Measurements from ENCODE around the gene AGR2. TPM values are rescaled to one million over a fixed set of nuclear protein-coding genes. Genes with fewer than 3 reads are reported as not detected.

The AGR2 gene
- total RNA-seq, 4 donors from 2014 or later, result 0.80 to 12.6 (median 6.9) TPM

DNA sequence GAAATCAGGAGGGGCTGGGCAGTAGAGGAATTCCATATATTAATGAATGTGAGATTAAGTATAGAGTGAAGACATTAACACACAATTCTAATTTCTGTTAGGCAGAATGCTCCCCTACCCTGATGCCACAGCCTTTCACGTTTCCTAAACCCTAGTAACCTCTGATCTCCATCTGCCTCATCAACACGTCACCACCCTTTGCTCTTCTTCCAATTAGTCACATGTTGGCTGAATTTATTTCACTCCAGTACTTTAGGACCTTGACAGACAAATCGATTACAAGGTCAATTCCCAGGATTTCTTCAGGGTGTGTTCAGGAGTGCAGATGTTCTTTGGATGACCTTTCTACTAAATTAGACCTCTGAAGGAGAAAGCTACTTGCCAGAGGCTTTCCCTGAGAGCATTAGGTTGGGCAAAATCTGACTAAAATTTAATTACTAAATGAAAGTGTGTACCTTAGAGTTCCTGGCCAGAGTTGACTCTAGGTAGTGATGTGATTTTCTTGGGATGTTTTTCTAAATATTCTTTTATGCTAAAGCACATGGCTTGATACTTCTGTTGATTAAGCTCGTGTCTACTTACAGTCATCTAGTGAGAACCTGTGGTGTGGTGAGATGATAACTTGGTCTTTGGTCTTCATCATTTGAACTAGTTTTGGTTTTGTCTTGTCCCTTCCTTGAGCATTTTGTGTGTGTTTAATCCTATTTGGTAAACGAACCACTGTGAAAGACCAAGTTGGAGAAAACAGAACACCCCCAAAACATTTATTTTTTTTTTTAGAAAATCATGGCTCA, 12.7 kb downstream of the AGR2 start:
- no peak for TF ChIP-seq POLR2A (IDR thresholded peaks at IDR 0.05)
- TF ChIP-seq, protein P1, sequence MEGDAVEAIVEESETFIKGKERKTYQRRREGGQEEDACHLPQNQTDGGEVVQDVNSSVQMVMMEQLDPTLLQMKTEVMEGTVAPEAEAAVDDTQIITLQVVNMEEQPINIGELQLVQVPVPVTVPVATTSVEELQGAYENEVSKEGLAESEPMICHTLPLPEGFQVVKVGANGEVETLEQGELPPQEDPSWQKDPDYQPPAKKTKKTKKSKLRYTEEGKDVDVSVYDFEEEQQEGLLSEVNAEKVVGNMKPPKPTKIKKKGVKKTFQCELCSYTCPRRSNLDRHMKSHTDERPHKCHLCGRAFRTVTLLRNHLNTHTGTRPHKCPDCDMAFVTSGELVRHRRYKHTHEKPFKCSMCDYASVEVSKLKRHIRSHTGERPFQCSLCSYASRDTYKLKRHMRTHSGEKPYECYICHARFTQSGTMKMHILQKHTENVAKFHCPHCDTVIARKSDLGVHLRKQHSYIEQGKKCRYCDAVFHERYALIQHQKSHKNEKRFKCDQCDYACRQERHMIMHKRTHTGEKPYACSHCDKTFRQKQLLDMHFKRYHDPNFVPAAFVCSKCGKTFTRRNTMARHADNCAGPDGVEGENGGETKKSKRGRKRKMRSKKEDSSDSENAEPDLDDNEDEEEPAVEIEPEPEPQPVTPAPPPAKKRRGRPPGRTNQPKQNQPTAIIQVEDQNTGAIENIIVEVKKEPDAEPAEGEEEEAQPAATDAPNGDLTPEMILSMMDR (IDR thresholded peaks at IDR 0.05), result no peak
- DNase-seq (ENCODE audit: low spot score in 2 of 2), result no peak
- intact Hi-C loops (cut with DNase I; ENCODE audit: low total_unique reads), result no loop called here
- 54 to 55% methylated on average over 5 of the region's 5 CpGs for WGBS, 2 donors
- H3K4me3 ChIP-seq (ENCODE audit: low read depth, poor library complexity, severe bottlenecking), result no peak overlapping the region

DNA sequence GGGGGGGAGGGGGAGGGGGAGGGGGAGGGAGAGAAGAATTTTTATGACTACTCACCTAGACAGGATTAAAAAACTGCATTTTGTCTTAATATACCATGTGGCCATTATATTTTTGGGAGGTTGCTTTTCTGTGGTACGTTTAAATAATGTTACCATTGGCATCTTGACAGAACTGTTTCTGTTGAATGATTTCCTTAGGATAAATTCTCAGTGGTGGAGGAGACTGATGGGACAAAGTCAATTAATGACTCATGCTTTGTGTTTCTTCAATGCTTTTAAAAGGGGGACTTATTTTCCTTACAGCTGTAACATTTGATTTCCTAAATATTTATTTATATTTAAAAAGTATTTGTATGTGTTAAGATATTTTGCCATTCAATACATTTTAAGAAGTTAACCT, 13.7 kb downstream of the AGR2 start:
- no peak for DNase-seq (ENCODE audit: low spot score in 2 of 2)
- no peak overlapping the region for H3K4me3 ChIP-seq (ENCODE audit: low read depth, poor library complexity, severe bottlenecking)
- no peak for TF ChIP-seq POLR2A (IDR thresholded peaks at IDR 0.05)
- TF ChIP-seq, protein P1 (IDR thresholded peaks at IDR 0.05), result no peak
- WGBS, 2 donors, result 19 to 20% methylated on average over 1 of the region's 1 CpG
- intact Hi-C loops (cut with DNase I; ENCODE audit: low total_unique reads), result no loop called here

DNA sequence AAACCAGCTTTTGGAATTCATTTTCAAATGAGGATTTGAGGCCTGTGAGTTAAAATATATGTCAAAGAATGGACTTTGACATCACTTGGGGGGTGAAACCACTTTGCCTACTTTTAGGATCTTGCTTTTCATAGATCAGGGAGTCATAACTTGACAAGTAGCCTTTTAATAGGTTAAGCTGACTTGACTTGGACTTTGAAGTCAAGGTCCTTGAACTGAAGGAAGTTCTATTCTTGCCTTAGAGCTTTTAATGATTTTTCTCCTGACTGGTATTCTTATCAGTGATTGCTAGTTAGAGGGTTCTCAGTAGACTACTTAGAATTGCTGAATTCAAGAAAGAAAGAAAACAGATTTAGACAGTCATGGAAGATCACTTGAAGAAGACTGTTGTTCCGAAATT, 17.7 kb downstream of the AGR2 start:
- intact Hi-C loops (cut with DNase I; ENCODE audit: low total_unique reads), result no loop called here
- WGBS, 2 donors, result 97 to 100% methylated on average over 1 of the region's 1 CpG
- H3K4me3 ChIP-seq (ENCODE audit: low read depth, poor library complexity, severe bottlenecking), result no peak overlapping the region
- DNase-seq (ENCODE audit: low spot score in 2 of 2), result no peak
- TF ChIP-seq, protein P1 (IDR thresholded peaks at IDR 0.05), result no peak
- no peak for TF ChIP-seq POLR2A (IDR thresholded peaks at IDR 0.05)

DNA sequence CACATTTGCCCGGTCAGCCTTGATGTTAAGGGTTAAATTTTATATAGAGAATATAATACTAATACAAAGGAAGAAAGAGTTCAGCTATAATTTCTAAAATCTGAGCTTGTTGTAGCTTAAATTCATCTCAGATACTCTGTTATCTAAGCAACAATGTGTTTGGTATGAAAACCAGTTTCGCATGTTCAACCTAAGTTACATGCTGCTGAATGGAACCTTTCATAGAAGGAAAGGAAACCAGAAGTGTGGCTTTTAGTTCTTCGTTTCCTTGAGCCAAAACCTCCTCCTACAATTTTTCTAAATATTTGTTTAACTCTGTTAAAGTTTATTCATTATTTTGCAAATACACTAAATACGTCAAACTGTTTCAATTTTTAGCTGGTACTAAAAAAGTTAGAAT, 18.5 kb downstream of the AGR2 start:
- intact Hi-C loops (cut with DNase I; ENCODE audit: low total_unique reads), result no loop called here
- 64 to 65% methylated on average over 4 of the region's 4 CpGs for WGBS, 2 donors

DNA sequence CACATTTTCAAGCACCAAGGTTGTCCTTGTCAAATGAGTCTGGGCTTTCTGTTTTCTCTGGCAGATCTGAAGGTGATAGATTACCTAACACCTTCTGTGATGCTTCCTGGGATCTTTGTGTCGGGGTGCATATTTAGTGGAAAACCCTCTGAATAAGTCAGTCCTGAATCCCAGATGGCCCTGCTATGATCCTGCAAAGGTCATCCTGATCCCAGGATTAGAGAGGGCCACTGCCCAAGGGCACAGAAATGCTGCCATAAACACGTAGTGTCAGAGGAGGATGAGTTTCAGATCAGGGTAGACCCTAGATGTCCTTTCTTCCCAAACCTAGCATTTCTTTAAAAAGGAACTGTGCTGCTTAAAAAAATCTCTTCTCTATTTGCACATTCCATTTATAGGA, 19.0 kb downstream of the AGR2 start:
- intact Hi-C loops (cut with DNase I; ENCODE audit: low total_unique reads), result no loop called here
- 66 to 85% methylated on average over 2 of the region's 2 CpGs for WGBS, 2 donors
- DNase-seq (ENCODE audit: low spot score in 2 of 2), result no peak
- H3K4me3 ChIP-seq (ENCODE audit: low read depth, poor library complexity, severe bottlenecking), result no peak overlapping the region
- no peak for TF ChIP-seq POLR2A (IDR thresholded peaks at IDR 0.05)
- TF ChIP-seq, protein P1 (IDR thresholded peaks at IDR 0.05), result no peak

More for the DNA sequence above, 18.5 kb downstream of the AGR2 start:
- TF ChIP-seq, protein P1 (IDR thresholded peaks at IDR 0.05), result no peak
- TF ChIP-seq POLR2A (IDR thresholded peaks at IDR 0.05), result no peak
- no peak overlapping the region for H3K4me3 ChIP-seq (ENCODE audit: low read depth, poor library complexity, severe bottlenecking)
- no peak for DNase-seq (ENCODE audit: low spot score in 2 of 2)

DNA sequence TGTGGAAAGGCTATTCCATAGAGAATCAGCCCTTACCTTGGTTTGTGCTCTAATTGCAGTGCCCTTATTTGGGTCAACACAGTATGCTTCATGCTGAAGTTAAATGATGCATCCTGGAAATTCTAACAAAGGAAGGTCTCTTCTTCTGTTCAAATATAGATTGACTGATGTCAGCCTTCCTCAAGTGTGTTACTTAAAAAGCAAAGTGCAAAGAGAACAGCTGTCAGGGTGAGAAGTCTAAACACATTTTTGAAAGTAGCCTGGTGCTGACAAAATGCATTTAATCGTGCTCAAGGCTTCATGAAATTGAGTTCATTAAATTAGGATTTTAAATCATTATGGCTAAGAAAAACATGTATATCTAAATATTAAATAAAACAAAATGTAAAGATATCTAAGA, 19.5 kb downstream of the AGR2 start:
- TF ChIP-seq POLR2A (IDR thresholded peaks at IDR 0.05), result no peak
- TF ChIP-seq, protein P1 (IDR thresholded peaks at IDR 0.05), result no peak
- H3K4me3 ChIP-seq (ENCODE audit: low read depth, poor library complexity, severe bottlenecking), result no peak overlapping the region
- intact Hi-C loops (cut with DNase I; ENCODE audit: low total_unique reads), result no loop called here
- DNase-seq (ENCODE audit: low spot score in 2 of 2), result no peak
- WGBS, 2 donors, result 84 to 91% methylated on average over 1 of the region's 1 CpG

Measured in lower leg skin (tissue), 4 donors.